ENCODE results near the gene PRRG3. TPM values are rescaled to one million over a fixed set of nuclear protein-coding genes. Genes with fewer than 3 reads are reported as not detected.

PRRG3 gene
- total and polyA plus RNA-seq, 2 of the 4 experiments (the other 2 are of a cell fraction), result not detected

DNA sequence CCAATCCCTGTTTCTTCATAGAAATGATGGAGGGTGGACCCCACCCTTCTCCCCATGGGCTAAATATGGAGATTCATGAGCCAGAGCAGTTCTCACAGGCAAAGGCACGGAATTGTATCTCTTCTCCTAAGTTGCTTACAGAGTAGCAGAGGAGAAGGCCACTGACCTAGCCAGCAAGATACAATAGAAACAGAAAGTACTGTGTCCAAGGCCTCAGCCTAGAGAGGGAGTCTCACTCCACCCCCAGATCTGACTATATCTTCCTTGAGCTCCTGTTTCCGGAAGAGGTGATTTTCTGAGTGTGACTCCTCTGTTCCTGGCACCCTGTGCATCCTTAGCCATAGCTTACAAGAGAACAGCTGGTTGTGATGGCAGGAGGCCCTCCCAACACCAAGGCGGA, 20.5 kb downstream of the PRRG3 start, which contains the start of gene FATE1:
Gene FATE1, plus strand, starts transcription at position 284 of the 400 bp plus-strand sequence. Its CDS starts 85 bp downstream, at position 369.
- Histone ChIP-seq H3K4ac (ENCODE audit: low read depth, low read length) (no peak within 1 kb of the TSS), H3K9me3 (ENCODE audit: control insufficient read depth, insufficient read depth, low read length) (no peaks in the 10 kb centered on the region; the same call in 1 of the 2 replicates), H2BK5ac (ENCODE audit: low read depth, low read length, poor library complexity, severe bottlenecking) (no peak within 1 kb of the TSS), H3K14ac (replicated peaks; ENCODE audit: low read depth, low read length) (no peak within 1 kb of the TSS), H3K79me1 (ENCODE audit: low read depth in 1 of 2, low read length in 2 of 2) (no peaks in the 10 kb centered on the region), H4K8ac (ENCODE audit: low read depth in 2 of 2, low read length in 2 of 2) (no peak within 1 kb of the TSS), H3K4me3 (ENCODE audit: insufficient read depth, low read depth, low read length) (no peak within 1 kb of the TSS), H3K23ac (ENCODE audit: low read depth, low read length) (no peak within 1 kb of the TSS), H2AK5ac (ENCODE audit: low read depth, low read length) (no peak within 1 kb of the TSS), H3K9ac (ENCODE audit: low read depth, low read length) (no peak within 1 kb of the TSS), H3K18ac (ENCODE audit: low read depth, low read length) (no peak within 1 kb of the TSS), H4K20me1 (ENCODE audit: insufficient read depth, low read length) (no peaks in the 10 kb centered on the region), H2BK120ac (ENCODE audit: low read depth, low read length) (no peak within 1 kb of the TSS), H2BK20ac (ENCODE audit: low read depth, low read length) (no peak within 1 kb of the TSS), H2AK9ac (replicated peaks; ENCODE audit: low read depth, low read length, poor library complexity) (no peak within 1 kb of the TSS), H4K91ac (ENCODE audit: insufficient read depth, low read depth, low read length) (no peak within 1 kb of the TSS), H3K36me3 (ENCODE audit: control insufficient read depth, insufficient read depth, low read length) (no peaks in the 10 kb centered on the region), H3K4me2 (ENCODE audit: low read depth, low read length) (no peak within 1 kb of the TSS), H4K5ac (ENCODE audit: low read depth, low read length) (no peak within 1 kb of the TSS), H3K27ac (ENCODE audit: insufficient read depth, low read length) (no peak within 1 kb of the TSS), H2AFZ (replicated peaks; ENCODE audit: low read length, poor library complexity) (no peak within 1 kb of the TSS), H3K27me3 (ENCODE audit: control insufficient read depth, insufficient read depth, low read length) (no peaks in the 10 kb centered on the region; the same call in 1 of the 2 replicates), H3K9me1 (ENCODE audit: insufficient read depth, low read length) (no peaks in the 10 kb centered on the region), H3K4me1 (ENCODE audit: control insufficient read depth, insufficient read depth, low read length) (no peaks in the 10 kb centered on the region), H3K56ac (ENCODE audit: extremely low read depth, insufficient read depth, low read length) (no peak within 1 kb of the TSS), H2BK15ac (ENCODE audit: low read depth, low read length) (no peak within 1 kb of the TSS)
- BruUV-seq (replicated peaks), result no TSS peak
- CTCF ChIA-PET, result no interaction called here
- POLR2A ChIA-PET (ENCODE audit: unreplicated experiment), result no interaction called here
- 40% methylated on average over 1 of the region's 3 CpGs; no CpG with 5 or more reads in 1 of the 2 experiments for WGBS, 2 experiments (ENCODE audit: extremely low coverage in 2 of 2, insufficient read length in 1 of 2)
- DNase-seq (no peak), ATAC-seq (ENCODE audit: low read depth) (no peak)
- TF ChIP-seq ELK1 (IDR thresholded peaks at IDR 0.05; ENCODE audit: borderline replicate concordance, low read depth, low read length), result no peak
- no peak for TF ChIP-seq RAD21 (IDR thresholded peaks at IDR 0.05; ENCODE audit: low read length)
- no peak for TF ChIP-seq CTCF (conservative IDR thresholded peaks at IDR 0.05; ENCODE audit: low read depth, low read length)
- TF ChIP-seq MXI1 (IDR thresholded peaks at IDR 0.05; ENCODE audit: borderline replicate concordance, low read depth, low read length), result no peak
- no peak for TF ChIP-seq BHLHE40 (IDR thresholded peaks at IDR 0.05; ENCODE audit: low read depth, low read length)
- TF ChIP-seq SMC3 (IDR thresholded peaks at IDR 0.05; ENCODE audit: low read depth, low read length), result no peak
- no peak for TF ChIP-seq FOS (IDR thresholded peaks at IDR 0.05; ENCODE audit: low read depth, low read length)
- no peak for TF ChIP-seq CEBPB (IDR thresholded peaks at IDR 0.05; ENCODE audit: low read depth, low read length)
- no peak for TF ChIP-seq POLR2A (IDR thresholded peaks at IDR 0.05; ENCODE audit: low read depth, low read length)
- no peak for TF ChIP-seq RCOR1 (IDR thresholded peaks at IDR 0.05; ENCODE audit: insufficient replicate concordance, low read length)
- in situ Hi-C loops (cut with MboI; ENCODE audit: low sequenced_read_pairs), result no loop called here
- intact Hi-C loops (cut with micrococcal nuclease), result no loop called here
- dilution Hi-C loops (cut with HindIII; ENCODE audit: low sequenced_read_pairs, unreplicated experiment), result no loop called here
